Glomerular visceral epithelial cell (primary cell): ENCODE data around the gene RYR1.
"Not testable (repeated sequence)": the region's sequence is repeated elsewhere in the genome, so short reads cannot be mapped to it uniquely, and the experiment has no call there.

Source experiments
- DNase-seq: peaks from one replicate; pipeline ENCODE4 v3.0.0-alpha.2; 2016; ENCODE audit errors: extremely low spot score

The RYR1 gene

GRCh38 chr19:38561658-38562057 is 128.2 kb downstream of the RYR1 start:
- no peak for DNase-seq

- no peak for DNase-seq
These were observed 128.6 kb downstream of the RYR1 start for GRCh38 chr19:38562096-38562495.

- no peak for DNase-seq
These were observed 130.0 kb downstream of the RYR1 start for GRCh38 chr19:38563475-38563874.

GRCh38 chr19:38564981-38565690 is 131.6 kb downstream of the RYR1 start:
- no peak for DNase-seq

- no peak for DNase-seq
These were observed 132.2 kb downstream of the RYR1 start for GRCh38 chr19:38565691-38566105.

GRCh38 chr19:38569368-38569983 is 136.0 kb downstream of the RYR1 start:
- no peak for DNase-seq

GRCh38 chr19:38571682-38572081 is 138.2 kb downstream of the RYR1 start:
- DNase-seq: no peak

GRCh38 chr19:38577826-38578225 is 144.3 kb downstream of the RYR1 start:
- no peak for DNase-seq

- not testable (repeated sequence) for DNase-seq
These were observed 145.8 kb downstream of the RYR1 start for GRCh38 chr19:38579304-38579703.

GRCh38 chr19:38580080-38580479 is 146.6 kb downstream of the RYR1 start:
- DNase-seq: no peak

GRCh38 chr19:38583219-38583984 is 149.9 kb downstream of the RYR1 start:
- DNase-seq: no peak

GRCh38 chr19:38583985-38584305 is 150.5 kb downstream of the RYR1 start:
- no peak for DNase-seq

- no peak for DNase-seq
These were observed 154.1 kb downstream of the RYR1 start for GRCh38 chr19:38587562-38587961.

GRCh38 chr19:38588041-38588440 is 154.6 kb downstream of the RYR1 start:
- DNase-seq: no peak

- no peak for DNase-seq
These were observed 159.4 kb downstream of the RYR1 start for GRCh38 chr19:38592940-38593339.

GRCh38 chr19:38596057-38596981 is 162.8 kb downstream of the RYR1 start:
- no peak for DNase-seq

GRCh38 chr19:38597075-38597474 is 163.6 kb downstream of the RYR1 start:
- no peak for DNase-seq

- no peak for DNase-seq
These were observed 166.2 kb downstream of the RYR1 start for GRCh38 chr19:38599722-38600121.

- not testable (repeated sequence) for DNase-seq
These were observed 169.4 kb downstream of the RYR1 start for GRCh38 chr19:38602856-38603255.

GRCh38 chr19:38606131-38606530 is 172.6 kb downstream of the RYR1 start:
- DNase-seq: no peak

GRCh38 chr19:38614289-38614688 is 180.8 kb downstream of the RYR1 start:
- DNase-seq: no peak

- DNase-seq: no peak
These were observed 181.6 kb downstream of the RYR1 start for GRCh38 chr19:38615007-38615581.
